Transverse colon (tissue), 4 donors: Measurements from ENCODE around the gene TENM4.

ENCODE experiments used
- CTCF ChIP-seq, 5 experiments: fragments of 200-600 bp in 3 of 5; fragments of 450-650 bp in 2 of 5; sonication (generic) in 3 of 5; IDR thresholded peaks; 1 replicate in 2 of 5; 2 replicates in 3 of 5; pipeline ENCODE4 v1.5.1; 2016 to 2017; ENCODE audit warnings: antibody characterized with exemption in 5 of 5, inconsistent platforms in 3 of 5, mild to moderate bottlenecking in 2 of 5, moderate library complexity in 1 of 5
- POLR2AphosphoS5 ChIP-seq, 3 donors: sonication (generic); formaldehyde crosslinking; IDR thresholded peaks; one replicate each; pipeline ENCODE4 v1.6.1; 2016; ENCODE audit warnings: antibody characterized with exemption in 3 of 3

- TF ChIP-seq POLR2AphosphoS5 (IDR thresholded peaks at IDR 0.05) (no peak), CTCF (IDR thresholded peaks at IDR 0.05) (no peak)
Measured at GRCh38 chr11:79371724-79372123, 69.1 kb downstream of the TENM4 start.
